RWPE1 (cell line): Measurements from ENCODE around the gene FANK1.
"Not testable (repeated sequence)": the region's sequence is repeated elsewhere in the genome, so short reads cannot be mapped to it uniquely, and the experiment has no call there.

Source experiments
- CTCF ChIA-PET: fragments of 350-600 bp; sonication (Branson Sonifier 250); formaldehyde crosslinking; extraction: SDS; loops from one replicate; lab custom pipeline; 2021; lab: Yijun Ruan, JAX
- POLR2A ChIA-PET: fragments of 400-600 bp; formaldehyde crosslinking; extraction: SDS; loops from one replicate; lab custom pipeline; 2020; ENCODE audit warnings: antibody characterized with exemption; ENCODE audit not compliant: low non-redundant PET; lab: Yijun Ruan, JAX
- DNase-seq: peaks from one replicate; pipeline ENCODE4 v3.0.0; 2012; ENCODE audit warnings: low spot score
- H3K27ac ChIP-seq: fragments of 450-650 bp; 2 replicates; pipeline ENCODE4 v1.5.1; 2017
- CTCF ChIP-seq: fragments of 450-650 bp; conservative IDR thresholded peaks from 2 replicates; pipeline ENCODE4 v1.5.1; 2017; ENCODE audit warnings: low read depth, mild to moderate bottlenecking

Gene FANK1

GRCh38 chr10:125911145-125911544 is 14.8 kb downstream of the FANK1 start:
- no peak for TF ChIP-seq CTCF
- ChIA-PET POLR2A (no interaction called here), CTCF (no interaction called here)
- no peak overlapping the region for H3K27ac ChIP-seq
- DNase-seq: no peak

- CTCF ChIA-PET: no interaction called here
- H3K27ac ChIP-seq: no peak overlapping the region
These were observed 15.6 kb downstream of the FANK1 start for GRCh38 chr10:125911990-125912389.

DNA sequence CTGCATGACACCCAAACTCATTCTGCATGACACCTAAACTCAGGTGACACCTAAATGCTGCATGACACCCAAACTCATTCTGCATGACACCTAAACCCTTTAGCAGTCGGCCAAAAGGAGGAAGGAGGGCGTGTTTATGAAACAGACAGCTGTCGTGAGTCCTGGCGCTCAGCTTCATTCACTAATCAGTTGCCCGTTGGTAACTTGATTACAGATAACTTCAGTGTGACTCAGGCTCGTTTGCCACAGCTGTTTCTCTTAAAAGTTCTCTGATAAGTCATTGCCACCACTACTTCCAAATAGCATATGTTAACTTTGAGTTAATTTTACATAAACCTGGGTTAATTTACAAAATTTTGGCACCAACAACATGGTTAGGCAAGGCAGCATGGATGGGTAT is 16.9 kb downstream of the FANK1 start:
- POLR2A ChIA-PET, H3K27ac ChIP-seq, DNase-seq, CTCF ChIA-PET: not testable (repeated sequence)

More at GRCh38 chr10:125911990-125912389, 15.6 kb downstream of the FANK1 start:
- DNase-seq: no peak
- TF ChIP-seq CTCF: no peak
- POLR2A ChIA-PET: no interaction called here

GRCh38 chr10:125916977-125917376 is 20.6 kb downstream of the FANK1 start:
- DNase-seq: no peak
- TF ChIP-seq CTCF: no peak
- H3K27ac ChIP-seq: no peak overlapping the region
- ChIA-PET CTCF (interaction anchor here (0.6 kb wide), 1 partner anchor 773 kb away, joined by 4 read pairs; no protein-coding TSS in a partner anchor), POLR2A (no interaction called here)

DNA sequence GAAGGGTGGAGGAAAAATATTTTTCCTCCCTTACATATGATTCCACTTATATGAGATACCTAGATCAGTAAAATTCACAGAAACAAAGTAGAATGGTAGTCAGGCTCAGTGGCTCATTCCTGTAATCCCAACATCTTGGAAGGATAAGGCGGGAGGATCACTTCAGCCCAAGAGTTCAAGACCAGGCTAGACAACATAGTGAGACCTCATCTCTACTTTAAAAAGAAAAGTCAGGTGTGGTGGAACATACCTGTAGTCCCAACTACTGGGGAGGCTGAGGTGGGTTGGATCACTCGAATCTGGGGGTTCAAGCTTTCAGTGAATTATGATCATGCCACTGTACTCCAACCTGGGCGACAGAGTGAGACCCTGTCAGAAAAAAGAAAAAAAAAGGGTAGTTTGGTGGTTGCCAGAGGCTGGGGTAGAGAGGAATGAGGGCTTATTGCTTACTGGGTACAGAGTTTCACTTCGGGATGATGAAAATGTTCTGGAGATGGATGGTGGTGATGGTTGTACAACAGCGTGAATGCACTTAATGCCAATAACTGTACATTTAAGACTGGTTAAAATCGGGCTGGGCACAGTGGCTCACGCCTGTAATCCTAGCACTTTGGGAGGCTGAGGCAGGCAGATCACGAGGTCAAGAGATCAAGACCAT is 21.5 kb downstream of the FANK1 start:
- CTCF ChIA-PET, H3K27ac ChIP-seq, DNase-seq, POLR2A ChIA-PET: not testable (repeated sequence)

GRCh38 chr10:125921643-125922306 is 25.4 kb downstream of the FANK1 start:
- POLR2A ChIA-PET, DNase-seq, H3K27ac ChIP-seq, CTCF ChIA-PET: not testable (repeated sequence)

- no peak for DNase-seq
- POLR2A ChIA-PET: no interaction called here
- no peak overlapping the region for H3K27ac ChIP-seq
- CTCF ChIA-PET: interaction anchor here (0.6 to 0.7 kb wide), 3 partner anchors 165 to 262 kb away, joined by 3 to 6 read pairs (median 6); no protein-coding TSS in a partner anchor
- no peak for TF ChIP-seq CTCF
These were observed 29.0 kb downstream of the FANK1 start for GRCh38 chr10:125925262-125925834.

DNA sequence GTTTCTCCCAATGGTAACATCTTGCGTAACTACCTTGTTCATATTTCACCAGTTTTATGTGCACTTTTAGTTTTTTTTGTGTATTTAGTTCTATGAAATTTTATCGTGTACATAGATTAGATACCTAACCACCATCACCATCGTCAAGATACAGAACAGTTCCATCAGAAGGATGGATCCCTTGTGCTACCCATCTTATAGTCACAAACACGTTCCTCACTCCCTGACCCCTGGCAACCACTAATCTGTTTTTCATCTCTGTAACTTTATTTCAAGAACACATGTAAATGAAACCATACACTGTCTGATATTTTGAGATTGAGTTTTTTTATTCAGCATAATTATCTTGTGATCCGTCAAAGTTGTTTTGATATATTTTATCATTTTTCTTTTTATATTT is 29.9 kb downstream of the FANK1 start:
- ChIA-PET POLR2A (no interaction called here), CTCF (no interaction called here)
- no peak for TF ChIP-seq CTCF
- no peak overlapping the region for H3K27ac ChIP-seq
- no peak for DNase-seq

- POLR2A ChIA-PET, H3K27ac ChIP-seq, CTCF ChIA-PET, DNase-seq: not testable (repeated sequence)
These were observed 30.9 kb downstream of the FANK1 start for GRCh38 chr10:125927265-125927664.
